GM23338 (cell line): ENCODE results near the gene ADH1A.

ENCODE experiments used
- CREB1 ChIP-seq: fragments of 250-450 bp; sonication (Bioruptor Pico); IDR thresholded peaks from 2 replicates; pipeline ENCODE4 v1.5.0; 2020; ENCODE audit warnings: low read depth, mild to moderate bottlenecking, moderate library complexity
- CTCF ChIP-seq, 2 experiments: fragments of 200-600 bp in 1 of 2; sonication (generic) in 1 of 2; conservative IDR thresholded peaks; 2 replicates each; pipeline versions ENCODE4 v1.5.1 to v1.6.1; 2016 to 2017; ENCODE audit warnings: antibody characterized with exemption in 2 of 2, low read depth in 2 of 2, mild to moderate bottlenecking in 2 of 2, moderate library complexity in 1 of 2
- EZH2phosphoT487 ChIP-seq: fragments of 200-600 bp; sonication (generic); IDR thresholded peaks from one replicate; pipeline ENCODE4 v1.8.1; 2018; ENCODE audit warnings: antibody characterized with exemption; ENCODE audit not compliant: unreplicated experiment
- NANOG ChIP-seq: IDR thresholded peaks from 2 replicates; pipeline ENCODE4 v1.6.1; 2016; ENCODE audit warnings: antibody characterized with exemption, borderline replicate concordance
- POLR2AphosphoS5 ChIP-seq: IDR thresholded peaks from 2 replicates; pipeline ENCODE4 v1.6.1; 2016; ENCODE audit warnings: antibody characterized with exemption, low read depth

- TF ChIP-seq CTCF (conservative IDR thresholded peaks at IDR 0.05; ENCODE audit: low read depth in 2 of 2): no peak
- TF ChIP-seq CREB1 (CRISPR knock-in tag): no peak
- TF ChIP-seq EZH2phosphoT487: no peak
- no peak for TF ChIP-seq POLR2AphosphoS5
- TF ChIP-seq NANOG: no peak
Measured at GRCh38 chr4:99282731-99283130, 8.1 kb downstream of the ADH1A start.
